ENCODE measurements around the gene ZNRF1. TPM values are rescaled to one million over a fixed set of nuclear protein-coding genes. Genes with fewer than 3 reads are reported as not detected.
"Not testable (repeated sequence)": the region's sequence is repeated elsewhere in the genome, so short reads cannot be mapped to it uniquely, and the experiment has no call there.

The ZNRF1 gene
- 19.5 TPM for total RNA-seq

DNA sequence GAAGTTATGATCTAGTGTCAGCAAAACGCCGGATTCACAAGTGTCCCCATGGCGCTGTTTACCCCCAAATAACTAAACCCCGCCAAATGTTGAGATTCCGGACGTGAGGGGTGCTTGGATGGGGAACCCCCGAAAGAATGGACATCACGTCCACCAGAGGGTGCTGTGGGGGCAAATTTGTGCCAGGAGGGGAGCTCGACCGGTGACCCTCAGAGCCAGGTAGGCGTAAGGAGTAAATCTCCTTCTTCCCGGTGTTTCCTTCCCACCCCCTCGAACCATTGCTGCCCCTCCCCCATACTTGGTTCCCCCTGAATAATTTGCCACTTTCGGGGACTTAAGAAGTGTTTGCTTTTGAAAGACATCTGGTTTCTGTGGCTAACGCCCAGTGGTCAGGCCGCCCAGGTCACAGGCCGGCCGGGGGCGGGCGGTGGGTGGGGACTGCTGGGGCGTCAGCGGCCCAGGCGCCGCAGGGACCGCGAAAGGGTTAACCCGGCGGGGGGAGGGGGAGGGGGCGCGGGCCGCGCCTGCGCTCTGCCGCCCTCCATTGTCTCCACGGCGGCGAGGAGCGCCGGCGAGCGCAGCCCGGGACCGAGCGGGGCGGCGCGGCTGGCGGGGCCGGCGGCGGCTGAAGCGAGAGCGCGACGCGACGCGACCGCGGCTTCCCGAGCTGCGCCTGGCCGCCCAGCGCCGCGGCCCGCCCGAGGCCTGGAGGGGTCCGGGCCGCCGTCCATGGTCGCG, at the start of gene ZNRF1:
Gene ZNRF1, plus strand, starts transcription at position 544 of the 738 bp plus-strand sequence. CDS start 648 bp downstream, outside the sequence.
- peak; percentile 66 for DNase-seq

DNA sequence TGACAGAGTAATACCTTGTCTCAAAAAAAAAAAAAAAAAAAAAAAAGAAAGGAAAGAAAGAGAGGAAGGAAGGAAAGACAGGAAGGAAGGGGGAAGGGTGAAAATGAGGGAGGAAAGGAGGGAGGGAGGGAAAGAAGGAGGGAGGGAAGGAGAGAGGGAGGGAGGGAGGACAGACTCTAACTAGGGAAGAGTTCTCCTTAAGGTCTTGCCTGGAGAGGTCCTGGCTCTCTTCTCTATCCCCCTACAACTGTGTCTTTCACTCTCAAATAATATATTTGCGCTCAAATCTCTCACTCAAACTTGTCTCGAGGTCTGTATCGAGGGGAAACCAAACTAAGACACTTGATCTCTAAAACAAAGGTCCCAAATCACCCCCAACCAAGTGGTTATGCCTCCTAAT, 49.5 kb upstream of the ZNRF1 start:
- DNase-seq = no peak

DNA sequence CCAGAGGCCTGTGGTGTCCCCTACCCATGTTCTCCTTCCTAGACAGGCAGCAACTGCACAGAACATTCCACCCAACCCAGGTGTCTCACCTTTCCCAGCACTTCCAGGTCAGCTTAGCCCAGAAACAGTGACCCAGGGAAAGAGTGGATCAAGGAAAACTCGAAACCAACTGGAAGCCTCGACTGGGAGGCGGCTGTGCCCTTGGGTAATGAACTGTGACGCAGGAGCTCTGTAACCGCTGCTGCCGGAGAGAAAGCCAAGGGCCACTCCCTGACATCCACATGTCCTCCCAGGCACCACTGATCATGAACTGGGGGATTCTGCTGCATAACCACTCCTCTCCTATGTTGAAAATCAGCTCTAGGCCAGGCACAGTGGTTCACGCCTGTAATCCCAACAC, 48.3 kb upstream of the ZNRF1 start:
- DNase-seq = no peak

DNA sequence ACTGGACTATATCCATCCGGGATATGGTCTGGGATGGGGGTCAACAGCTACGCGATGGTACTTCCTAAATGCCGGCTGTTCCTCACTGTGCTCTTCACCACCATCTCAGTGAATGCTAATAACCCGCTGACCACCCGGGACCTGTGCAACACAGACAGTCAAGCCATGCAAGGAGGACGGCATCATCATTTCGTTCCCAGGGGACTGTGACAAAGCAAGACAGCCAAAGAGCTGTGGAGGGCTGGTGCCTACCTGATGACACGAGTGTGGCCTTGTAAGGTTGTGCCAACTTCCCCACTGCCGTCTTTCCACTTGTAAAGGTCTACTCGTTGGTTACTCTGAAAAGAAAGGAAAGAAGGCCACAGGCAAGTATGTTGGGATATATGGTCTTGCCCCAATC, 47.6 kb upstream of the ZNRF1 start:
- no peak for DNase-seq

DNA sequence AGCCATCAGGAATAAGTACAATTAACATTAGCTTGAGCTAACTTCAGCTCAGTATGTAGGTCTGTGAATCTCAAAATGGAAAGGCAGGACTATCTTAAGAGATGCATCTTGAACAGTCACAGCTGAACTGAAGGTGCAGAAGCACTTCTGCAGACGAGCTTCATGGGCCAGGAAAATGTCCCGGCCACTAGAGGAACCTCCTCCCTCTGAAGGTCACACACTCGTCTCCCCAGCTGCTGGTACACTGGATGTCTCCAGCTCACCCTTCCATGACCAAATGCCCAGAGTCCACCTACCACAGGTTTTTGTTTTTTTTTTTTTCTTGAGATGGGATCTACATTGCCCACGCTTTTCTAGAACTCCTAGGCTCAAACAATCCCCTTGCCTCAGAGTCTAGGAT, 47.1 kb upstream of the ZNRF1 start:
- no peak for DNase-seq

DNA sequence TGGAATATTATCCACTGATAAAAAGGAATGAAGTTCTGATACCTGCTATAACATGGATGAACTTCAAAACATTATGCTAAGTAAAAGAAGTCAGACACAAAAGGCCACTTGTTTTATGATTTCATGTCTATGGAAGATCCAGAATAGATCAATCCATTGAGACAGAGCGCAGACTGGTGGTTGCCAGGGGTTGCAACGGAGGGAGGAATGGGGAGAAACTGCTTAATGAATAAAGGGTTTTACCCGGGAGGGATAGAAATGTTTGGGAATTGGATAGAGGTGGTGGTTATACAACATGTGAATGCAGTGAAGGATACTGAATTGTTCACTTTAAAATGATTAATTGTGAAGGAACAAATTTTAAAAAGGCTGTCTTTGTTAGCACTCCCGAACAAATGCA, 44.1 kb upstream of the ZNRF1 start:
- DNase-seq = no peak

DNA sequence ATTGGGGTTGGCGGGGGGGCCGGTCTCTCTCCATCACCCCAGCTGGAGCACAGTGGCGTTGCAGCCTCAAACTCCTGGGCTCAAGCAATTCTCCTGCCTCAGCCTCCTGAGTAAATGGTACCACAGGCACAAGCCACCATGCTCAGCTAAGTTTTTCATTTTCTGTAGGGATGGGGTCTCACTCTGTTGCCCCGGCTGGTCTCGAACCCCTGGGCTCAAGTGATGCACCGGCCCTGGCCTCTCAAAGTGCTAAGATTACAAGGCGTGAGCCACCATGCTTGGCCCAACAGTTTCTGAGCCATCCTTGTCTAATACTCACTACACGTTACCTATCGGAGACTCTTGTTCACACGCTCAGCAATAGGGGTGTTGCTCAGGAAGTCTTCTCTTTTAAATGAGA, 25.5 kb upstream of the ZNRF1 start:
- no peak for DNase-seq

DNA sequence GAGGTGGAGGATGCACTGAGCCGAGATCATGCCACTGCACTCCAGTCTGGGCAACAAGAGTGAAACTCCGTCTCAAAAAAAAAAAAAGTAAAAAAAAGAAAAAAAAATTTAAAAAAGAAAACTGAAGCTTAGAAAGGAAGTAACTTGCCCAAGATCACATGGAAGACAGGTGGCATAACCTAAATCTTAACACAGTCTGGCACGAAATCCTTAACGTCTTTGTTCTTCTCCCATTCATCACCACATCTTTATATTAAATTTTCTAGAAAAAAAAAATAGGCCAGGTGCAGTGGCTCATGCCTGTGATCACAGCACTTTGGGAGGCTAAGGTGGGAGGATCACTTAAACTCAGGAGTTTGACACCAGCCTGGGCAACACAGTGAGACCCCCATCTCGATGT, 23.2 kb upstream of the ZNRF1 start:
- DNase-seq = no peak

DNA sequence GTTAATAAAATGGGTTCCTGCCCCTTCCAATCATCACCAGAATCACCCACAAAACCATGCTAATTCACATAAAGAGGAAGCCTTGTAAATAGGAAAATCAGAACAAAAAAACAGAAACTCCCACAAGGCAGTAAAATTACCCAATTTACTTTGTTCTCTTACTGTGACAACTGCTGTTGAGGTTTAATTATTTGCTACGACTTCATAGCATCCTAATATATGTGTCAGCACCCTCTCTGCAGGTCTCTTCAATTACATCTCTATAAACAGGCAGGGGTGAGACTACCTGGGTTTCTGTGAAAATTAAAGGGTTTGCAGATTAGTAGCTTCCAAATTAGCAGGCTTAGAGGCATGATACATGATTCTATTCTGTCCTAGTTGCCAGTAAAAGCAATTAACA, 16.6 kb upstream of the ZNRF1 start:
- no peak for DNase-seq

DNA sequence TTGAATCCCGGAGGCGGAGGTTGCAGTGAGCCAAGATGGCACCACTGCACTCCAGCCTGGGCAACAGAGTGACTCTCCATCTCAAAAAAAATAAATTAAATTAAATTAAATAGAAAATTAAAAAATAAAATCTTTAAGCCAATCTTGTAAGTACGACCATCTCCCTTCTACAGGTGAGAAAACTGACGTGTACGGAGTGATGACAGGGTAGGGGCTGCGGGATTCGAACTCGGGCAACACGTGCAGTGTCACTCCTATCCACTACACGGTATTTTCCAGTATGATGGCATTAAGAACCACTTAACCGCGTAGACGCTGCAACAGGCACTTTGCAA, 14.7 kb upstream of the ZNRF1 start:
- no peak for DNase-seq

DNA sequence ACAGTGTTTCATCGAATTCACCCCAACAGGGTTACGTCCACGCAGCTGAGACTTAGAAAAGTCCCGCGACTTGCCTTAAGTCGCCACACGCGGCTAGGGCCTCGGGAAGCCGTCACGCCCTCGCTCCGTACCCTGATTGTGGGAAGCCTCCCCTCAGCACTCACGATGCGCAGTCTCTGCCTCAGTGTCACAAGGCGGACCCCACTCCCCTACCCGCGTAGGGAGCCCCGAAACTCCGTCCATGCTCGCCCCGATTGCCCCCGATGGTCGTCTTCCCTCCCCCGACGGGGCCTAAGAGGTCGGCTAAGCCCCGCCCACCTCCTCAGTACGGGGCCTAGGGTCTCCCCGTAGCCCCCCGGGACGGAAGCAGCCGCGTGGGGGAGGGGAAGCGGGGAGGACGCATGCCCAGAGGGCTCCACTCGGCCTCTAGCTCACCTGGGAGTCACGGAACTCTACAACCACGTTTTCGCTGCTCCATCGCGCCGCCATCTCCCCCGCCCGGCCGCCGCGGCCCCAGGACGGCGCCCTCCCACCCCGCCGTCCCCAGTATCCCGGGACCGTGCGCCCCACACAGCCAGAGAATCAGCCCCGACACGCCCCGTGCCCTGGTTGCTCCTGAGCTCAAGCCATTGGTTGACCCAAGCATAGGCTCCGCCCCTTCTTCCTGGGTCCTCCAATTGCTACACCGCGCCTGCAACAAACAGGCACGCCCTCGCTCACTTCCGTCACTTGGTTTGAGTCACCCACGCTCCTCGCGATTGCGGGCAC, 14.1 kb upstream of the ZNRF1 start, which contains the start of gene WDR59:
Gene WDR59, minus strand, starts transcription at position 595 of the 768 bp plus-strand sequence. Its CDS starts 106 bp downstream, at position 489.
- DNase-seq = peak; percentile 97

DNA sequence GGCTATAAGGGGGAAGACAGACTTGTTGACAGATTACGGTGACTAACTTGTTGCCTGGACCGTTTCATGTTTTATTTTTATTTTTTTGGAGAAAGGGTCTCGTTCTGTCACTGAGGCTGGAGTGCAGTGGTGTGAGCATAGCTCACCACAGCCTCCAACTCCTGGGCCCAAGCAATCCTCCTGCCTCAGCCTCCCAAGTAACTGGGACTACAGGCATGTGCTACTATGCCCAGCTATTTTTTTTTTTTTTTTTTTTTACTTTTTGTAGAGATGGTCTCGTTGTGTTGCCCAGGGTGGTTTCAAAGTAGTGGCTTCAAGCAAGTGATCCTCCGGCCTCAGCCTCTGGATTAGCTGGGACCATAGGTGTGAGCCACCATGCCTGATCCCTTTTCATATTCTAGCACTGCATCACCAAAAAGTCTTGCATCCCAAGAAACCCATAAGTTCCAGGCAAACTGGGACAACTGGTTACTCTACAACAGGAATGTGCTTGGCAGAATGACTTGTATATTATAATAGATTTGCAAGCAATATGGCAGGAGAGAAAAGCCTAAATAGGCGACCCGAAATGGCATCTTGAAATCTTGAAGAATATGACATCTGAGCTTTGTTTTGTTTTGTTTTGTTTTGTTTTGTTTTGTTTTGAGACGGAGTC, 11.7 kb upstream of the ZNRF1 start:
- no peak for DNase-seq

DNA sequence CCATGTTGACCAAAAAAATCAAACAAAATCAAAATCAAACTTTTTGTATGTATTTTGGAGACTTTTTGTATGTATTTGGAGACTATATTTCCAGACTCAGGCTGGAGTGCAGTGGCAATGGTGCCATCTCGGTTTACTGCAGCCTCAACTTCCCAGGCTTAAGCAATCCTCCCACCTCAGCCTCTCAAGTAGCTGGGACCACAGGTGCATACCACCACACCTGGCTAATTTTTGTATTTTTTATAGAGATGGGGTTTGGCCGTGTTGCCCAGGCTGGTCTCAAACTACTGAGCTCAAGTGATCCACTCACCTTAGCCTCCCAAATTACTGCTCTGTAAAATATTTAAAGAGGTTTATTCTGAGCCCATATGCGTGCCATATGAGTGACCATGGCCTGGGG, 9.0 kb upstream of the ZNRF1 start:
- DNase-seq = not testable (repeated sequence)

DNA sequence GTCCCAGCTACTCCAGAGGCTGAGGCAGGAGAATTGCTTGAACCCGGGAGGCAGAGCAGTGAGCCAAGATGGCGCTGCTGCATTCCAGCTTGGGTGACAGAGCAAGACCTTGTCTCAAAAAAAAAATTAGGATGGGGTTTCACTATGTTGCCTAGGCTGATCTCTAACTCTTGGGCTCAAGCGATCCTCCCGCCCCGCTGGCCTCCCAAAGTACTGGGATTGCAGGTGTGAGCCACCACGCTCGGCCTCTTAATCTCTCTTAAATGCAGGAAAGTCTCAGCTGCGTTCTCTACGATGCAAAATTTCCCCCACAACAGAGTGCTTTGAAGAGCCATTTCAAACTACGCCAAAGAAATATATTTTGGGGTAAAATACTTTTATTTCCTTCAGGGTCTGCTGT, 8.0 kb upstream of the ZNRF1 start:
- no peak for DNase-seq

DNA sequence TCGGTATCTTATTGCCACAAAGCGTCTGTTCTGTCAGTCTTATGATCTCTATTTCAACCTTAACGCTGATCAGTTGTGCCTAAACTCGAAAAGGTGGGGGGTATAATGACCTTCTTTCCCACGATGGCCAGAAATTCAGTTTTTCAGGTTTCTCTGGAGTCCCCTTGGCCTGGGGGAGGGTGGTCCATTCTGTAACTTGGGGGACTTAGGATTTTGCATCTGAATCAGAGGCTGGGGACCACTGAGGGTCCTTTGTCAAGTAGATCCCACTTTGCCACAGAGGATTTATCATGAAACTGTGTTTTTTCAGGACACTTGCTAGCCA, 7.6 kb upstream of the ZNRF1 start:
- no peak for DNase-seq

DNA sequence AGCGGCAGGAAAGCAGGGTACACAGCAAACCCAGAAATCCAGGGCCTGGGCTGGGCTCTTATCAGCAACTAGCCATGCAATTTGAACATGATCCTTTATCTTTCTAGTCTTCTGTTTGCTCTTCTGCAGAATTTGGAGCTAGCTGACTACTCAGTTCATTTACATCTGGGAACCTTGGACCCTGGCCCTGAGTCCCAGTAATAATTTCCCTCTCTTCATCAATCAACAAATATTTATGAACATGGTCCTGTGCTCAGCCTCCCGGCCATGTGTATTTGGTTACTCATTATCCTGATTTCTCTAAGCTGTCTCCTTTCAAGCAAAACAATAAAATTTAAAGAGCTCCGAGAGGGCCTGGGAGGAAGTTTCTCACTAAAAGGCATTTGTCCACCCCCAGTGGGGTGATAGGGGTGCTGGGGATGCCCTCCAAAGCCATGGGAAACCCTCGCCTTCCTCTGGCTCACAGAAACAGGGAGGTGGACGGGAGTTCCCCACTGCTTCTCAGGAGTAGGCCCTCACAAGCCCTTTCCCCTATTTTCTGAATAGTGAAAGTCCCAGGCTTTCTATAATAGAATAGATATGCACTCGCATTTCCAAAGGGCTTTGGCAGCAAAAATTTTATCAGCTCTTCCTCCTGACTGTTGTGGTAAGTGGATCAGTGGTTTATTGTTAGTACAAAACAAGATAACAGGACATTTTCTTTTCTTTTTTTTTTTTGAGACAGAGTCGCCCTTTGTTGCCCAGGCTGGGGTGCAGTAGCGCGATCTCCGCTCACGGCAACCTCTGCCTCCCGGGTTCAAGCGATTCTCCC, 7.0 kb upstream of the ZNRF1 start:
- no peak for DNase-seq

DNA sequence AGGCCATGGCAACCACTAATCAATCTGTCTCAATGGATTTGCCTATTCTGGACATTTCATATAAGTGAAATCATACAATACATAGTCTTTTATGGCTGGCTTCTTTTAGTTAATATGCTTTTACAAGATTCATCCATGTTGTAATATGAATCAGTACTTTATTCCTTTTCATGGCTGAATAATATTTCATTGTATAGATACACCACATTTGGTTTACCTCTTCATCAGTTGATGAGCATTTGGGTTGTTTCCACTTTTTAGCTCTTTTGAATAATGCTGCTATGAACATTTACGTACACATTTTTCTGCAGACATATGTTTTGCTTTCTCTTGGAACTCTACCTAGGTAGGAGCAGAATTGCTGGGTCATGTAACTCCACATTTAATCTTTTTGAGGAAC, 2.8 kb upstream of the ZNRF1 start:
- no peak for DNase-seq

DNA sequence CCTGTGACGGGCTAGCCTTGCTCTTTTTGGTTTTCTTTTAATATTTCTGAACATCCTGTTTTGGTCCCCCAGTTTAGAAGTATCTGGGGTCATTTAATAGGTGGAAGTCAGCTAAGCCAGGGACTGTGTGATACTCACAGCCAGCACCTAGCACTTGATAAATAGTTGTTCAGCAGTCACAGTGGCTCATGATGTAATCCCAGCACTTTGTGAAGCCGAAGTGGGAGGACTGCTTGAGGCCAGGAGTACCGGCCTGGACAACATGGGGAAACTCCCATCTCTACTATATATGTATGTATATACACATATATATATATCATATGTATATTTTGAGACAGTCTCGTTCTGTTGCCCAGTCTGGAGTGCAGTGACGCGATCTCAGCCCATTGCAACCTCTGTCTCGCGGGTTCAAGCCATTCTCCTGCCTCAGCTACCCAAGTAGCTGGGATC, 1.8 kb upstream of the ZNRF1 start:
- DNase-seq = no peak

DNA sequence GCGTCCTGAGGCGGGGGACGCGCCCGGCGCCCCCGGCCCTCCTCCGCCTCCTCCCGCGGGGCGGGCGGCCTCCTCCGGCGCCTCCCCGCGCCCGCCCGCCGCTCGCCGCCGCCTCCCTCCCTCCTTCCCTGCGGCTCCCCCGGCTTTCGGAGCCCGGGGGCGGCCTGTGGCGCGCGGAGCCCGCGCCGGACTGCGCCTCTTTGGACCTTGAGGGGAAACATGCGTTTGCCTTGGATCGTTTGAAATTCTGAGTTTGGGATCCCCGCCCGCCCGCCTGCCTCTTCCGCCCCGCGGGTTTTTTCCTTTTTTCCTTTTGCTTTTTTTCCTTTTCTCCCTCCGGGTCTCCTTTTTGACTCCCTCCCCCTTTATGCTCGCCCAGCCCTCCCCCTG, 390 bp downstream of the ZNRF1 start:
- DNase-seq = peak; percentile 39

DNA sequence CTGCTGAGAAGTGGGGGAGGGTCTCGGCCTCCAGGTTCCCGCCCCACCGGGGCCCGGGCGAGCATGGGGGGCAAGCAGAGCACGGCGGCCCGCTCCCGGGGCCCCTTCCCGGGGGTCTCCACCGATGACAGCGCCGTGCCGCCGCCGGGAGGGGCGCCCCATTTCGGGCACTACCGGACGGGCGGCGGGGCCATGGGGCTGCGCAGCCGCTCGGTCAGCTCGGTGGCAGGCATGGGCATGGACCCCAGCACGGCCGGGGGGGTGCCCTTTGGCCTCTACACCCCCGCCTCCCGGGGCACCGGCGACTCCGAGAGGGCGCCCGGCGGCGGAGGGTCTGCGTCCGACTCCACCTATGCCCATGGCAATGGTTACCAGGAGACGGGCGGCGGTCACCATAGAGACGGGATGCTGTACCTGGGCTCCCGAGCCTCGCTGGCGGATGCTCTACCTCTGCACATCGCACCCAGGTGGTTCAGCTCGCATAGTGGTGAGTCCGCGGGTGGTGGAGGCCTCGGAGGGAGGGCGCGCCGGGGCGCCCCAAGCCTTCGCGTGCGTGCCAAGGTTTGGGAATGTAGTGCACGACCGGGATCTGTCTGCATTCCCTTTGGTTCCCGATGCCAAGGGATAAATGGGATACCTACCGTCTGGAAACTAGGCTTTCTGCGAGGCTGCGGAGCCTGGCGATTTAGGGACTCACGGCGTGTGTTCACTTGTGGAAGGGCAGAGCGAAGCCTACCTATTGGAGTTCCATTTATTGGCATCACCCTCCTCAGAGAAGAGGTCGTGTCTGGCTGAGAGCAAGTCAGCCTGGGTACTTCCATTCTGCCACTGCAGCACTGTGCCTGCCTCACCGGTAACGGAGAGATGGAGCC, 1.0 kb downstream of the ZNRF1 start:
- DNase-seq = peak; percentile 58

DNA sequence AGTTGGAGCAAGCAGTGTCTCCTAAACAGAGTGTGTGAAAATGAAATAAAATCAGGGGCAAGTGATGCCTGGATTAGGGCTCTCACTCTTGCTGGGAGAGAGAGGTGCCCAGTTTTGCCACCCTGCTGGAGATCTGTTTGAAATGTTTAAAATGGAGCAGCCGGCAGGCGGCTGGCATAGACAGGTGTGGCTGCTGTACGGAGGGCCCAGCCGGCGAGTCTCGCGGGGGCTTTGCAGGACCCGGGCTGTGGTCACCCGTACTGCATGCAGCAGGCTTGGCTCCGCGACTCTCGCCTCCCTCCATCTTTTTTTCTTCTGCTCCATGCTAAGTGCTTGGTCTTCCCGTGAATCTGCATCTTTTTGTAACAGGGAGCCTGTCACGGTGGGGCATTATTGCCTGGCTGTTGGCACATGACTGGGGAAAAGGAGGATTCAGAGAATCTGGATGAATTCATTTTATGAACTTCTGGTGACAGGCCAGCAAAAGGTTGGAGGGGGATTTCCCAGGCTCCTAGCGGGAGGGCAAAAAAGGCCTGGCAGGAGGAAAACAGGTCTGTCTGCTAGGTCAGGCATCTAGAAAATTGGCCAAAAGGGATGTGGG, 1.8 kb downstream of the ZNRF1 start:
- DNase-seq = no peak
